ENCODE data around the gene SLAMF8. TPM values are rescaled to one million over a fixed set of nuclear protein-coding genes. Genes with fewer than 3 reads are reported as not detected.

The SLAMF8 gene
- total RNA-seq, 1 experiment from 2014 or later, result not detected

- H3K4me1 ChIP-seq (ENCODE audit: insufficient read depth, low read length), result no peaks in the 10 kb centered on the region
- H3K23ac ChIP-seq (ENCODE audit: insufficient read length, low read depth, low read length), result no peak overlapping the region
- no peak overlapping the region for H2BK12ac ChIP-seq (ENCODE audit: insufficient read length, low read depth, low read length)
- no peak overlapping the region for H3K14ac ChIP-seq (ENCODE audit: insufficient read depth, low read length)
- H2BK5ac ChIP-seq (ENCODE audit: insufficient read length, low read length), result no peak overlapping the region
- H2BK120ac ChIP-seq (ENCODE audit: low read depth, low read length, poor library complexity, severe bottlenecking), result no peak overlapping the region
- no peak for DNase-seq
- no peak overlapping the region for H3K56ac ChIP-seq (ENCODE audit: insufficient read length, low read depth, low read length)
- TF ChIP-seq, protein P1, sequence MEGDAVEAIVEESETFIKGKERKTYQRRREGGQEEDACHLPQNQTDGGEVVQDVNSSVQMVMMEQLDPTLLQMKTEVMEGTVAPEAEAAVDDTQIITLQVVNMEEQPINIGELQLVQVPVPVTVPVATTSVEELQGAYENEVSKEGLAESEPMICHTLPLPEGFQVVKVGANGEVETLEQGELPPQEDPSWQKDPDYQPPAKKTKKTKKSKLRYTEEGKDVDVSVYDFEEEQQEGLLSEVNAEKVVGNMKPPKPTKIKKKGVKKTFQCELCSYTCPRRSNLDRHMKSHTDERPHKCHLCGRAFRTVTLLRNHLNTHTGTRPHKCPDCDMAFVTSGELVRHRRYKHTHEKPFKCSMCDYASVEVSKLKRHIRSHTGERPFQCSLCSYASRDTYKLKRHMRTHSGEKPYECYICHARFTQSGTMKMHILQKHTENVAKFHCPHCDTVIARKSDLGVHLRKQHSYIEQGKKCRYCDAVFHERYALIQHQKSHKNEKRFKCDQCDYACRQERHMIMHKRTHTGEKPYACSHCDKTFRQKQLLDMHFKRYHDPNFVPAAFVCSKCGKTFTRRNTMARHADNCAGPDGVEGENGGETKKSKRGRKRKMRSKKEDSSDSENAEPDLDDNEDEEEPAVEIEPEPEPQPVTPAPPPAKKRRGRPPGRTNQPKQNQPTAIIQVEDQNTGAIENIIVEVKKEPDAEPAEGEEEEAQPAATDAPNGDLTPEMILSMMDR (conservative IDR thresholded peaks at IDR 0.05), result no peak
- no peak overlapping the region for H2AFZ ChIP-seq (ENCODE audit: low read length)
- no peaks in the 10 kb centered on the region for H3K79me2 ChIP-seq (ENCODE audit: insufficient read depth, low read length)
- Mint-ChIP-seq H3K27ac (peak overlapping the region in 1 of 3 experiments; percentile 54; a peak in 1 of 7 replicates), H3K9me3 (no peaks in the 10 kb centered on the region), H3K4me1 (peaks cover 18 to 24% of the 10 kb centered on the region in 2 experiments), H3K27me3 (ENCODE audit: low read depth) (peaks cover 22% of the 10 kb centered on the region), H3K4me3 (no peak overlapping the region), H3K36me3 (ENCODE audit: insufficient read depth in 1 of 3, low read depth in 3 of 3) (peaks cover 0 to 2% (median 0%) of the 10 kb centered on the region in 3 experiments; a peak in 2 of 7 replicates)
- no CpG with 5 or more reads among the region's 1 CpG for WGBS (ENCODE audit: extremely low coverage, insufficient read length, low lambda C conversion rate)
- H4K20me1 ChIP-seq (ENCODE audit: control insufficient read depth, insufficient read depth, insufficient read length), result no peaks in the 10 kb centered on the region
- no peak overlapping the region for H3K27ac ChIP-seq (ENCODE audit: insufficient read length, low read depth, low read length)
- H3K27me3 ChIP-seq (ENCODE audit: insufficient read depth, low read length), result no peaks in the 10 kb centered on the region
- no peak overlapping the region for H4K91ac ChIP-seq (ENCODE audit: insufficient read length, low read depth, low read length)
- no peak overlapping the region for H4K8ac ChIP-seq (replicated peaks; ENCODE audit: insufficient read length, low read depth, low read length)
- no peak overlapping the region for H3K18ac ChIP-seq (ENCODE audit: insufficient read length, low read depth, low read length)
- H3K4me2 ChIP-seq (ENCODE audit: insufficient read depth, insufficient read length, low read length), result no peak overlapping the region
- no peak overlapping the region for H2BK15ac ChIP-seq (ENCODE audit: low read depth, low read length)
- no peaks in the 10 kb centered on the region for H3K9me3 ChIP-seq (ENCODE audit: control insufficient read depth, low read depth, low read length)
- H3K79me1 ChIP-seq (ENCODE audit: insufficient read depth, low read depth, low read length, poor library complexity, severe bottlenecking), result no peaks in the 10 kb centered on the region
- H2BK20ac ChIP-seq (ENCODE audit: low read depth, low read length, poor library complexity, severe bottlenecking), result no peak overlapping the region
- no peak overlapping the region for H3K4ac ChIP-seq (ENCODE audit: low read depth, low read length)
- H2AK5ac ChIP-seq (ENCODE audit: insufficient read length, low read length), result no peak overlapping the region
- H3T11ph ChIP-seq (ENCODE audit: low read length), result no peak overlapping the region
- no peaks in the 10 kb centered on the region for H3K23me2 ChIP-seq (ENCODE audit: insufficient read length, low read depth, low read length, poor library complexity, severe bottlenecking)
- H3K9ac ChIP-seq (ENCODE audit: extremely low read depth, insufficient read length, low read length), result no peak overlapping the region
- no peak overlapping the region for H4K5ac ChIP-seq (ENCODE audit: insufficient read length, low read depth, low read length)
These were observed 42.9 kb downstream of the SLAMF8 start for GRCh38 chr1:159869607-159870006.
